WTC11 (cell line): ENCODE measurements around the gene PPP1R12A.

ENCODE experiments used
- IRF2 ChIP-seq: sonication (generic); formaldehyde crosslinking; IDR thresholded peaks from 2 replicates; pipeline ENCODE4 v1.8.0; 2022; ENCODE audit warnings: low read depth, missing genetic modification reagents, borderline replicate concordance
- NFE2L1 ChIP-seq: sonication (generic); formaldehyde crosslinking; IDR thresholded peaks from 2 replicates; pipeline ENCODE4 v1.8.1; 2023; ENCODE audit warnings: missing genetic modification reagents
- ZNF232 ChIP-seq: sonication (generic); formaldehyde crosslinking; IDR thresholded peaks from 2 replicates; pipeline ENCODE4 v1.8.0; 2022; ENCODE audit warnings: mild to moderate bottlenecking, missing genetic modification reagents
- TF ChIP-seq, protein P1 (sequence below): fragments of 200-600 bp; IDR thresholded peaks from 2 replicates; pipeline ENCODE4 v1.8.0; 2022; ENCODE audit warnings: antibody characterized with exemption

- TF ChIP-seq IRF2 (CRISPR knock-in tag) (no peak), ZNF232 (no peak), NFE2L1 (CRISPR knock-in tag) (no peak)
- TF ChIP-seq, protein P1, sequence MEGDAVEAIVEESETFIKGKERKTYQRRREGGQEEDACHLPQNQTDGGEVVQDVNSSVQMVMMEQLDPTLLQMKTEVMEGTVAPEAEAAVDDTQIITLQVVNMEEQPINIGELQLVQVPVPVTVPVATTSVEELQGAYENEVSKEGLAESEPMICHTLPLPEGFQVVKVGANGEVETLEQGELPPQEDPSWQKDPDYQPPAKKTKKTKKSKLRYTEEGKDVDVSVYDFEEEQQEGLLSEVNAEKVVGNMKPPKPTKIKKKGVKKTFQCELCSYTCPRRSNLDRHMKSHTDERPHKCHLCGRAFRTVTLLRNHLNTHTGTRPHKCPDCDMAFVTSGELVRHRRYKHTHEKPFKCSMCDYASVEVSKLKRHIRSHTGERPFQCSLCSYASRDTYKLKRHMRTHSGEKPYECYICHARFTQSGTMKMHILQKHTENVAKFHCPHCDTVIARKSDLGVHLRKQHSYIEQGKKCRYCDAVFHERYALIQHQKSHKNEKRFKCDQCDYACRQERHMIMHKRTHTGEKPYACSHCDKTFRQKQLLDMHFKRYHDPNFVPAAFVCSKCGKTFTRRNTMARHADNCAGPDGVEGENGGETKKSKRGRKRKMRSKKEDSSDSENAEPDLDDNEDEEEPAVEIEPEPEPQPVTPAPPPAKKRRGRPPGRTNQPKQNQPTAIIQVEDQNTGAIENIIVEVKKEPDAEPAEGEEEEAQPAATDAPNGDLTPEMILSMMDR = no peak
Observed at GRCh38 chr12:79769189-79769859, 165.6 kb downstream of the PPP1R12A start.
